ENCODE data around the gene SMARCB1.

- TF ChIP-seq CTCF (IDR thresholded peaks at IDR 0.05) (no peak), POLR2AphosphoS5 (IDR thresholded peaks at IDR 0.05) (no peak), POLR2A (IDR thresholded peaks at IDR 0.05) (no peak)
Observed at GRCh38 chr22:23744001-23744400, 42.8 kb upstream of the SMARCB1 start.

All from sigmoid colon (tissue), 4 donors.